Keratinocyte (primary cell): Measurements from ENCODE around the gene COL7A1. TPM values are rescaled to one million over a fixed set of nuclear protein-coding genes. Genes with fewer than 3 reads are reported as not detected.

ENCODE experiments used
- DNase-seq: peaks from one replicate; pipeline ENCODE4 v3.0.0-alpha.2; 2011; ENCODE audit warnings: low read depth, missing footprints, low spot score
- FAIRE-seq: peaks from 2 replicates; lab custom pipeline; 2011; peaks lifted over from hg19 to GRCh38; lab: Jason Lieb, UNC
- H2AFZ ChIP-seq: 2 replicates; pipeline ENCODE4 v1.6.0; 2012; ENCODE audit warnings: low read length, control low read depth, inconsistent platforms; ENCODE audit not compliant: control insufficient read depth
- H3K27ac ChIP-seq: 2 replicates; pipeline ENCODE4 v1.5.1; 2011; ENCODE audit warnings: low read length; ENCODE audit not compliant: control insufficient read depth, insufficient read depth
- H3K27me3 ChIP-seq: 3 replicates; pipeline ENCODE4 v1.6.0; 2011; ENCODE audit warnings: low read length; ENCODE audit not compliant: control insufficient read depth, insufficient read depth; ENCODE audit errors: extremely low read depth
- H3K36me3 ChIP-seq, 2 experiments: 2 replicates in 1 of 2; 3 replicates in 1 of 2; pipeline ENCODE4 v1.5.1; 2011; ENCODE audit warnings: low read length in 2 of 2, mild to moderate bottlenecking in 1 of 2; ENCODE audit not compliant: control insufficient read depth in 2 of 2, insufficient read depth in 2 of 2; ENCODE audit errors: extremely low read depth in 1 of 2
- H3K4me1 ChIP-seq: 3 replicates; pipeline ENCODE4 v1.5.1; 2011; ENCODE audit warnings: low read length; ENCODE audit not compliant: control insufficient read depth, insufficient read depth; ENCODE audit errors: extremely low read depth
- H3K4me2 ChIP-seq: 3 replicates; pipeline ENCODE4 v1.6.0; 2011; ENCODE audit warnings: low read depth, low read length; ENCODE audit not compliant: control insufficient read depth, insufficient read depth; ENCODE audit errors: extremely low read depth
- H3K4me3 ChIP-seq, 3 experiments: fragments of 200-600 bp in 1 of 3; sonication (generic) in 1 of 3; 2 replicates in 2 of 3; 3 replicates in 1 of 3; pipeline ENCODE4 v1.5.1; 2011 to 2016; ENCODE audit warnings: low read length in 3 of 3, mild to moderate bottlenecking in 3 of 3, control low read depth in 2 of 3, inconsistent platforms in 1 of 3, low read depth in 1 of 3, mixed read lengths in 1 of 3, mixed run types in 1 of 3, moderate library complexity in 1 of 3; ENCODE audit not compliant: control insufficient read depth in 2 of 3, insufficient read depth in 2 of 3; ENCODE audit errors: extremely low read depth in 1 of 3
- H3K79me2 ChIP-seq: 2 replicates; pipeline ENCODE4 v1.6.0; 2012; ENCODE audit warnings: low read length; ENCODE audit not compliant: control insufficient read depth, insufficient read depth
- H3K9ac ChIP-seq: 3 replicates; pipeline ENCODE4 v1.6.0; 2011; ENCODE audit warnings: low read length; ENCODE audit not compliant: control insufficient read depth, insufficient read depth; ENCODE audit errors: extremely low read depth
- H3K9me1 ChIP-seq: 3 replicates; pipeline ENCODE4 v1.6.0; 2011; ENCODE audit warnings: low read length; ENCODE audit not compliant: control insufficient read depth, insufficient read depth; ENCODE audit errors: extremely low read depth
- H3K9me3 ChIP-seq: 2 replicates; pipeline ENCODE4 v1.5.1; 2012; ENCODE audit warnings: low read depth, low read length; ENCODE audit not compliant: control insufficient read depth
- H4K20me1 ChIP-seq: 3 replicates; pipeline ENCODE4 v1.6.0; 2011; ENCODE audit warnings: low read length; ENCODE audit not compliant: control insufficient read depth, insufficient read depth; ENCODE audit errors: extremely low read depth
- CTCF ChIP-seq, 3 experiments: IDR thresholded peaks in 1 of 3; conservative IDR thresholded peaks in 1 of 3; optimal IDR thresholded peaks in 1 of 3; 2 replicates in 2 of 3; 3 replicates in 1 of 3; pipeline versions ENCODE3 to v1.5.1; 2011; ENCODE audit warnings: low read length in 3 of 3, mild to moderate bottlenecking in 3 of 3, moderate library complexity in 2 of 3, control low read depth in 1 of 3, inconsistent platforms in 1 of 3; ENCODE audit not compliant: insufficient read depth in 2 of 3; ENCODE audit errors: extremely low read depth in 1 of 3
- EZH2 ChIP-seq: IDR thresholded peaks from one replicate; pipeline ENCODE4 v1.6.1; 2012; ENCODE audit warnings: inconsistent platforms, mild to moderate bottlenecking, low read length, moderate library complexity
- dilution Hi-C: fragments of 300-500 bp; cut with MboI; formaldehyde crosslinking; loops from one replicate; pipeline ENCODE4 v1.7.0; 2020; ENCODE audit warnings: low sequenced_read_pairs; ENCODE audit not compliant: extremely low pct_ligation_motif_present
- polyA plus RNA-seq, 5 experiments: library from polyadenylated mRNA; depleted of rRNA in 3 of 5; stranded (reverse) in 3 of 5; stranded (forward) in 1 of 5; unstranded in 1 of 5; fragments of >200 nt; gene quantifications; 1 replicate in 1 of 5; 2 replicates in 3 of 5; 3 replicates in 1 of 5; pipeline versions ENCODE4 v1.2.1 to v1.2.3, GENCODE V29; 2011 to 2012; ENCODE audit warnings: missing spikeins in 2 of 5, low read depth in 1 of 5, low replicate concordance in 1 of 5

Gene COL7A1
- polyA plus RNA-seq, 1 donor (not counting 4 experiments of a cell fraction or from before 2014, with no cell fraction given): 59.4 TPM

DNA sequence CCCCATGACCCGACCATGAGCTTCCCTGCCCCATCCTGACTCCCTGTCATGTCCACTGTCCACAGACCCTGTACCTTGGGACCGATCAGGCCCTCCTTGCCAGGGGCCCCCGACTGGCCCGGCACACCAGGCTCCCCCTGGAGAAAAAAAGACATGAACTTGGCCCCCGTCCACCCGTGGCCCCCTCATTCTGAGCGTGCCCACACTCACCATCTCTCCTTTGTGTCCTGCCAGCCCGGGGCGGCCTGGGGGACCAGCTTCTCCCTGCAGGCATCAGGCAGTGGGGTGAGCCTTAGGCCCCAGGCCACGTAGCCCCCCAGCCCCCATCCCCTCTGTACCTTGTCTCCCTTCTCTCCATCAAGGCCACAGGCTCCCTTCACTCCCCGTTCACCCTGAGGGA lies 27.6 kb downstream of the COL7A1 start:
- FAIRE-seq (no peak), DNase-seq (no peak)
- Histone ChIP-seq H3K4me2 (no peak overlapping the region), H2AFZ (no peak overlapping the region), H3K27me3 (no peaks in the 10 kb centered on the region), H3K9me1 (peaks cover 3% of the 10 kb centered on the region), H3K4me3 (no peak overlapping the region), H3K79me2 (no peaks in the 10 kb centered on the region), H3K27ac (no peak overlapping the region), H3K9me3 (no peaks in the 10 kb centered on the region), H4K20me1 (peaks cover 12% of the 10 kb centered on the region), H3K4me1 (peaks cover 38% of the 10 kb centered on the region), H3K36me3 (peaks cover 51 to 54% of the 10 kb centered on the region in 2 experiments), H3K9ac (no peak overlapping the region)
- no peak for TF ChIP-seq EZH2
- TF ChIP-seq CTCF (optimal IDR thresholded peaks at IDR 0.05 in 1 of 3, IDR thresholded peaks at IDR 0.05 in 1 of 3, conservative IDR thresholded peaks at IDR 0.05 in 1 of 3; ENCODE audit: extremely low read depth in 1 of 3, insufficient read depth in 2 of 3, low read length in 3 of 3): no peak
- dilution Hi-C loops: no loop called here

GRCh38 chr3:48567090-48567489 lies 28.0 kb downstream of the COL7A1 start:
- H3K27me3 ChIP-seq: no peaks in the 10 kb centered on the region
- peaks cover 38% of the 10 kb centered on the region for H3K4me1 ChIP-seq
- no peak overlapping the region for H3K4me3 ChIP-seq
- H3K9ac ChIP-seq: no peak overlapping the region
- no peak for DNase-seq
- H3K79me2 ChIP-seq: no peaks in the 10 kb centered on the region
- no peaks in the 10 kb centered on the region for H3K9me3 ChIP-seq
- no peak for FAIRE-seq
- H3K36me3 ChIP-seq: peaks cover 50 to 54% of the 10 kb centered on the region in 2 experiments
- H3K9me1 ChIP-seq: peaks cover 3% of the 10 kb centered on the region
- H4K20me1 ChIP-seq: peaks cover 12% of the 10 kb centered on the region
- no peak overlapping the region for H2AFZ ChIP-seq
- dilution Hi-C loops: no loop called here
- H3K4me2 ChIP-seq: no peak overlapping the region
- no peak overlapping the region for H3K27ac ChIP-seq
- TF ChIP-seq CTCF (optimal IDR thresholded peaks at IDR 0.05 in 1 of 3, IDR thresholded peaks at IDR 0.05 in 1 of 3, conservative IDR thresholded peaks at IDR 0.05 in 1 of 3; ENCODE audit: extremely low read depth in 1 of 3, insufficient read depth in 2 of 3, low read length in 3 of 3) (no peak), EZH2 (no peak)
